Stimulated activated naive B cell treated with anti-CD40 and anti-IgM and Interleukin-4, amounts not matched to agents 10 μg/mL and 1 μg/mL and 100 μg/mL, for 72 hours (primary cell): ENCODE data around the gene SAPCD2.
A peak's percentile ranks its signal among the peaks of the same experiment; 100 is the strongest.

Experiments used
- ATAC-seq, 2 donors: fragments of 150-1000 bp; cut with Tn5 transposase; replicated peaks; 2 replicates each; pipeline ENCODE4 v1.10.0; 2021; ENCODE audit warnings: moderate library complexity in 1 of 2
- DNase-seq: peaks from one replicate; pipeline ENCODE4 v3.0.0; 2021
- H3K27ac Mint-ChIP-seq: one replicate; pipeline ENCODE4 v1.8.0; 2022; ENCODE audit warnings: mild to moderate bottlenecking, mixed read lengths
- H3K27me3 Mint-ChIP-seq, 2 donors: one replicate each; pipeline ENCODE4 v1.8.0; 2022; ENCODE audit warnings: mixed read lengths in 2 of 2
- H3K36me3 Mint-ChIP-seq, 2 donors: one replicate each; pipeline ENCODE4 v1.8.0; 2022; ENCODE audit warnings: mixed read lengths in 2 of 2, mild to moderate bottlenecking in 1 of 2
- H3K4me1 Mint-ChIP-seq, 2 donors: one replicate each; pipeline ENCODE4 v1.8.0; 2022; ENCODE audit warnings: mixed read lengths in 2 of 2, mild to moderate bottlenecking in 1 of 2
- H3K4me3 Mint-ChIP-seq, 2 donors: one replicate each; pipeline ENCODE4 v1.8.0; 2022; ENCODE audit warnings: mild to moderate bottlenecking in 2 of 2, mixed read lengths in 2 of 2, moderate library complexity in 1 of 2
- H3K9me3 Mint-ChIP-seq, 2 donors: one replicate each; pipeline ENCODE4 v1.8.0; 2022; ENCODE audit warnings: mixed read lengths in 2 of 2, mild to moderate bottlenecking in 1 of 2

The SAPCD2 gene

DNA sequence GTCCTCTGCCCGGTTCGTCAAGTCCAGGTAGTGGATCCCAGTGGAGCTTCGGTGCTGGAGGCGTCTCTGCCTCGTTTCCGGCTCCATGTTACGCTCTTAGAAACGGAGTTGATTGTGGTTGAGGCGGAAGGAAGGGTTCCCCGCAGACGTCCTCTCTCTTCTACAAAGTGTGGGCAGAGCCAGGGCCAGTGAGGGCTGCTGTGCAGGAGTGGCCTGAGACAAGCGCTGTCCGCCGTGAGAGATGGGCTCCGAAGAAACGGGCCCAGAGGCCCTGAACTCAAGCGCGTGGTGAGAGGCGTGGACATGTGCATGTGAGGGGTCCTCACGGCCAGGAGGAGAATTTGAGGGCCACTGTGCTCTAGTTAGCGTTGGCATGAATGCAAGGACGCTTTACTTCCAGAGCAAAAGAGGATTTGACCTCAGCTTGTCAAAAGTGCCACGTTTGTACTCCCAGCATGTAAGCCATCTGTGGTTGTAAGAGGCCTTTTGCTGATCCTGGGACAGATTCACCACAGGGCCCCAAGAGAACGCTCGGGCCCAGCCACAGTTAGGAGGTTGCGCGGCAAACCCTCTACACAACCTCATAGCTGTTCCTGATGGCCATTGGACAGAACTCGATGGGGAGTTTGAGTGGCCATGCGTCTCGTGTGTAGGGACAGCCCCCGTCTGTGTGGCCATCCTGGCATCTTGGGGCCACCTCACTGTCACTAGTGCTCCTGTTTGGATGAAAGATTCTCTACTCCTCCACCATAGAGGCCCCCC is 26.6 kb upstream of the SAPCD2 start:
- no peak overlapping the region for H3K4me3 Mint-ChIP-seq
- H3K27me3 Mint-ChIP-seq = no peaks in the 10 kb centered on the region
- no peak overlapping the region for H3K27ac Mint-ChIP-seq
- no peaks in the 10 kb centered on the region for H3K9me3 Mint-ChIP-seq
- DNase-seq (no peak), ATAC-seq (no peak)
- peaks cover 0 to 4% of the 10 kb centered on the region in 2 donors for H3K4me1 Mint-ChIP-seq
- H3K36me3 Mint-ChIP-seq = peaks cover 25 to 44% of the 10 kb centered on the region in 2 donors

DNA sequence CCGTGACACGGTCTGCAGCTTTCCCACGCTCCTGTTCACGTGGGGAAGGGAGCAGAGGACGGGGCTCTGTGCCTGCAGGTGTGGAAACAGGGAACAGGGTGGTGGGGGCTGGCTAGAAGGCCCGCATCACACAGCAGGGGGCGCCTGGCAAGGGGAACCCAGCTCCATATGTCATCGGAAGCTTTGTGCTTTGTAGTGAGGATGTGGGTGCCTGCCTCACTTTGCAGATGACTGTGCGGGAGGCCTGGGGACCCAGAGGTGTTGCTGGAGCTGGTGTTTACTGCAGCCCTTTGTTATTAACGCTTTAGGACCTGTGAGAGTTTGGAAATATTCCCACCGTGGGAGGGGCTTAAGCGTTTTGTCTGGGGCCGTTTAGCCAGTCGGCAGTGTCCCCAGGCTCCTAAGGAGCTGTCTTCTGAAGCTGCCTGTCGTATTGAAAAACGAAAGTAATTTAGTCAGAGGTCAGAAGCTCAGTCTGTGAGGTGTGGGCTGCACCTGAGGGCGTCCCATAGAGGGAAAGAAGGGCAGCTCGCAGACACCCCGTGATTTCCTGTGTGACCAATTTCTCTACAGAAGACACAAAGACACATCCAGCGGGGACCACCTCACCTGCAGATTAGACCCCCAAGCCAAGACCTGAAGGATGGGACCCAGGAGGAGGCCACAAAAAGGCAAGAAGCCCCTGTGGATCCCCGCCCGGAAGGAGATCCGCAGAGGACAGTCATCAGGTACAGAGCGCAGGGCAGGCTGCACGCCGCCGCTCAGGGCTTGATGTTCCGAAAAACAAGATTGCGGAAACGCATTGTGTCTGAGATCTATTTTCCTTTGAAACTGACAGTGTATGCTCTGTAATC is 25.5 kb upstream of the SAPCD2 start:
- DNase-seq = no peak
- Mint-ChIP-seq H3K36me3 (peaks cover 30 to 48% of the 10 kb centered on the region in 2 donors), H3K4me1 (peaks cover 4% of the 10 kb centered on the region in 2 donors), H3K27ac (peak overlapping the region; percentile 42), H3K9me3 (no peaks in the 10 kb centered on the region), H3K27me3 (no peaks in the 10 kb centered on the region), H3K4me3 (peak overlapping the region; percentile 50 to 56)
- ATAC-seq = peak; percentile 80 to 95

DNA sequence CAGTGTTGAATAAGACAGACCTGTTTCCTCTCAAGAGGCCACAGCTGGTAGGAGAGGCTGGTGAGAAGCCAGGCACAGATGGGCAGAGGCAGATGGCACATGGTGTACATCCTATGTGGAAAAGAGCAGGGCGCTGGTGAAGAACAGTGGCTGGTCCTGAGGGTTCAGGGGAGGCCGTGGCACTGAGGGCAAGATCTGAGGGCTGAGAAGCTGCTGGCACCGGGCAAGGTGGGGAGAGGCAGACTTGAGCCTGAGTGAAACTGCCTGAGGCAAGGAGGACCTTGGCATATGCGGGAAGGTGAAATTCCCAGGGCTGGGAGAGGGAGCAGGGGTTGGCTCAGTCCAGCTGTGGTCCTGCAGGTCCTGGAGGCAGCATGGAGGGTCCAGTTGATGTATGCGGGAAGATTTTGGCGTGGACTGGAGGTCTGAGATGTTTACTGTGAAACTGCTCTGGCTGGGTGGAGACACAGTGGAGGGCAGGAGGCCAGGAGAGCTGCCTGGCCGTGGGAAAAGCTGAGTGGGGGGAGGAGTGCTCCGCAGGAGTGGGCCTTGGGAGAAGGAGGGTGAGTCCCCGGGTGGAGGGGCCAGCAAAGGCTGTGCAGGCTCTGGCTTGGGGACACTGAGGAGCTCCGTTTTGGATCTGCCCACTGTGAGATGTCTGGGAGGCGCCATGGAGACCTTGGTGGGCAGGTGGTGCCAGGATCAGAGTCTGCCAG is 19.0 kb upstream of the SAPCD2 start:
- H3K9me3 Mint-ChIP-seq = no peaks in the 10 kb centered on the region
- peaks cover 21 to 37% of the 10 kb centered on the region in 2 donors for H3K36me3 Mint-ChIP-seq
- H3K27ac Mint-ChIP-seq = no peak overlapping the region
- DNase-seq (no peak), ATAC-seq (no peak)
- H3K4me3 Mint-ChIP-seq = no peak overlapping the region
- peaks cover 25 to 42% of the 10 kb centered on the region in 2 donors for H3K4me1 Mint-ChIP-seq
- H3K27me3 Mint-ChIP-seq = no peaks in the 10 kb centered on the region

- Mint-ChIP-seq H3K9me3 (no peaks in the 10 kb centered on the region), H3K36me3 (peaks cover 19 to 33% of the 10 kb centered on the region in 2 donors), H3K27me3 (no peaks in the 10 kb centered on the region), H3K4me3 (peak overlapping the region; percentile 86 to 98), H3K4me1 (peaks cover 35 to 55% of the 10 kb centered on the region in 2 donors), H3K27ac (no peak overlapping the region)
- DNase-seq (no peak), ATAC-seq (no peak)
Measured at GRCh38 chr9:137088121-137088520, 17.8 kb upstream of the SAPCD2 start.

GRCh38 chr9:137087409-137087925 is 17.1 kb upstream of the SAPCD2 start:
- Mint-ChIP-seq H3K4me1 (peaks cover 39 to 61% of the 10 kb centered on the region in 2 donors), H3K9me3 (no peaks in the 10 kb centered on the region), H3K4me3 (peak overlapping the region; percentile 86 to 98), H3K27ac (peak overlapping the region; percentile 93), H3K27me3 (no peaks in the 10 kb centered on the region), H3K36me3 (peaks cover 19 to 31% of the 10 kb centered on the region in 2 donors)
- no peak for DNase-seq
- peak; percentile 1 to 2 for ATAC-seq

DNA sequence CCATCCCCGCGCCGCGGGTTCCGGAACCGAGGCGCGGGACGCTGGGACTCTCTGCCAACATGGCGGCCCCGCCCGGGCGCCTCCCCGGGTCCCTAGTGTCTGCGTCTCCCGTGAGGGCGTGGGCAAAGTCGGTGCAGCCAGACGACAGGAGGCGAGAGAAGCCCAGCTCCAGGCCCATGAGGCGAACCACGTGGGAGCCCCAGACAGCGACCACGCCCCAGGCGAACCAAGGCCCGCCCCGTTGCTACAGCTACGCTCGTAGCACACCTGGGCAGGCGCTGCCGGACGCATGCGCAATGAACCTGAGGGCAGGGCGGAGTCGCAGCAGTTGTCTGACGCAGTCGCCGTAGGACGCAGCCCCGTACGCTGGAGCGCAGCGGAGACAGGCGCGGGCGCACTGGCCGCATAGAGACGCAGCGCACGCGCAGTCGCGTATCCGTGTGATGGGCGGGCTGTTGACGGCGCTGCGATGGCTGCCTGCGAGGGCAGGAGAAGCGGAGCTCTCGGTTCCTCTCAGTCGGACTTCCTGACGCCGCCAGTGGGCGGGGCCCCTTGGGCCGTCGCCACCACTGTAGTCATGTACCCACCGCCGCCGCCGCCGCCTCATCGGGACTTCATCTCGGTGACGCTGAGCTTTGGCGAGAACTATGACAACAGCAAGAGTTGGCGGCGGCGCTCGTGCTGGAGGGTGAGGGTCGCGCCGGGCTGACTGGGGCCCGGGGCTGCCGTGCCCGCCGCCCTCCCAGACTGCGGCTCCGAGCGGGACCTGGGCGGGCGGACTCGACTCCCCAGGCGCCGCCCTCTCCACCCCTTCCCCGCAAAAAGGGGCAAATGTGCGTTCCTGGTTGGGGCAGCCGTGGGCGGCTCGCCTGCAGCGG is 16.4 kb upstream of the SAPCD2 start, which contains the start of gene MAN1B1:
MAN1B1 (plus strand) TSS at position 455 of the 878 bp plus-strand sequence; CDS start at position 470, 15 bp downstream.
- peak; percentile 100 for DNase-seq

GRCh38 chr9:137085920-137086530 is 15.7 kb upstream of the SAPCD2 start:
- Mint-ChIP-seq H3K4me3 (peak overlapping the region; percentile 90 to 98), H3K27me3 (no peaks in the 10 kb centered on the region), H3K9me3 (no peaks in the 10 kb centered on the region), H3K27ac (peak overlapping the region; percentile 99), H3K4me1 (peaks cover 45 to 58% of the 10 kb centered on the region in 2 donors), H3K36me3 (peaks cover 21 to 37% of the 10 kb centered on the region in 2 donors)
- DNase-seq (peak; percentile 36), ATAC-seq (peak; percentile 1)

More for the DNA sequence above, 16.4 kb upstream of the SAPCD2 start, which contains the start of gene MAN1B1:
- H3K27me3 Mint-ChIP-seq = no peaks in the 10 kb centered on the region
- peak; percentile 77 to 85 for ATAC-seq
- peak within 1 kb of the TSS; percentile 90 to 98 for H3K4me3 Mint-ChIP-seq
- H3K27ac Mint-ChIP-seq = peak within 1 kb of the TSS; percentile 99
- H3K4me1 Mint-ChIP-seq = peaks cover 45 to 61% of the 10 kb centered on the region in 2 donors
- H3K36me3 Mint-ChIP-seq = peaks cover 22 to 36% of the 10 kb centered on the region in 2 donors
- H3K9me3 Mint-ChIP-seq = no peaks in the 10 kb centered on the region

DNA sequence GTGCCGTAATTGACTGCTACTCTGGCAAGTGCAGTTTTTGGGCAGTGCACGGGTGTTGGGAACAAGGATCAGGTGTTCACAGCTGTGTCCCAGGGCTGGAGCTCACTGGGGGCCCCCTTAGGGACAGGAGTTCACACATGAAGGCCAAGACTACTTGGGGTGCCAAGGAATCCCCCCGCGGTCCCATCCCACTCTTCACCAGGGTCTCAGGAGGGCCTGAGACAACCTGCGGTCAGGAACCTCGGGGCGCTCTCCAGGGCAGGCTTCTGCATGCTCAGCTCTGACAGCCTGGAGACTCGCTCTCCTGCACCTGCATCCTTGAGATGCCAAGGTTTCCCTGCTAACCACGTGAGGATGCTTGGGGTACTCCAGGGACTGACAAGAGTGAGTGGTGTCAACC is 14.2 kb upstream of the SAPCD2 start:
- peak overlapping the region; percentile 9 for H3K27ac Mint-ChIP-seq
- no peaks in the 10 kb centered on the region for H3K9me3 Mint-ChIP-seq
- H3K36me3 Mint-ChIP-seq = peaks cover 24 to 32% of the 10 kb centered on the region in 2 donors
- H3K4me3 Mint-ChIP-seq = no peak overlapping the region
- ATAC-seq = no peak
- no peak for DNase-seq
- peaks cover 47 to 53% of the 10 kb centered on the region in 2 donors for H3K4me1 Mint-ChIP-seq
- no peaks in the 10 kb centered on the region for H3K27me3 Mint-ChIP-seq

- peaks cover 42 to 47% of the 10 kb centered on the region in 2 donors for H3K4me1 Mint-ChIP-seq
- H3K36me3 Mint-ChIP-seq = peaks cover 19 to 26% of the 10 kb centered on the region in 2 donors
- H3K4me3 Mint-ChIP-seq = peak overlapping the region; percentile 39 to 53
- H3K9me3 Mint-ChIP-seq = no peaks in the 10 kb centered on the region
- peak overlapping the region; percentile 87 for H3K27ac Mint-ChIP-seq
- H3K27me3 Mint-ChIP-seq = no peaks in the 10 kb centered on the region
- ATAC-seq (peak; percentile 37 to 54), DNase-seq (peak; percentile 81)
Measured at GRCh38 chr9:137083394-137084004, 13.1 kb upstream of the SAPCD2 start.

- Mint-ChIP-seq H3K36me3 (peaks cover 19 to 22% of the 10 kb centered on the region in 2 donors), H3K9me3 (no peaks in the 10 kb centered on the region), H3K27ac (peak overlapping the region; percentile 63), H3K4me3 (peak overlapping the region in 1 of 2 donors; percentile 39), H3K4me1 (peaks cover 40 to 42% of the 10 kb centered on the region in 2 donors), H3K27me3 (no peaks in the 10 kb centered on the region)
- DNase-seq = no peak
- ATAC-seq = no peak
Measured at GRCh38 chr9:137082925-137083290, 12.6 kb upstream of the SAPCD2 start.

- no peak overlapping the region for H3K27ac Mint-ChIP-seq
Measured at GRCh38 chr9:137082222-137082924, 12.0 kb upstream of the SAPCD2 start.

More at GRCh38 chr9:137082222-137082924, 12.0 kb upstream of the SAPCD2 start:
- Mint-ChIP-seq H3K36me3 (peaks cover 19 to 22% of the 10 kb centered on the region in 2 donors), H3K4me3 (no peak overlapping the region), H3K4me1 (peaks cover 34 to 37% of the 10 kb centered on the region in 2 donors), H3K27me3 (no peaks in the 10 kb centered on the region), H3K9me3 (no peaks in the 10 kb centered on the region)
- no peak for ATAC-seq
- no peak for DNase-seq
